Eye (tissue), 1 donor: ENCODE results near the gene PRDX2.
A peak's percentile ranks its signal among the peaks of the same experiment; 100 is the strongest.
"Not testable (repeated sequence)": the region's sequence is repeated elsewhere in the genome, so short reads cannot be mapped to it uniquely, and the experiment has no call there.

Experiments used
- DNase-seq: peaks from one replicate; pipeline ENCODE4 v3.0.0-alpha.2; 2015

Gene PRDX2

DNA sequence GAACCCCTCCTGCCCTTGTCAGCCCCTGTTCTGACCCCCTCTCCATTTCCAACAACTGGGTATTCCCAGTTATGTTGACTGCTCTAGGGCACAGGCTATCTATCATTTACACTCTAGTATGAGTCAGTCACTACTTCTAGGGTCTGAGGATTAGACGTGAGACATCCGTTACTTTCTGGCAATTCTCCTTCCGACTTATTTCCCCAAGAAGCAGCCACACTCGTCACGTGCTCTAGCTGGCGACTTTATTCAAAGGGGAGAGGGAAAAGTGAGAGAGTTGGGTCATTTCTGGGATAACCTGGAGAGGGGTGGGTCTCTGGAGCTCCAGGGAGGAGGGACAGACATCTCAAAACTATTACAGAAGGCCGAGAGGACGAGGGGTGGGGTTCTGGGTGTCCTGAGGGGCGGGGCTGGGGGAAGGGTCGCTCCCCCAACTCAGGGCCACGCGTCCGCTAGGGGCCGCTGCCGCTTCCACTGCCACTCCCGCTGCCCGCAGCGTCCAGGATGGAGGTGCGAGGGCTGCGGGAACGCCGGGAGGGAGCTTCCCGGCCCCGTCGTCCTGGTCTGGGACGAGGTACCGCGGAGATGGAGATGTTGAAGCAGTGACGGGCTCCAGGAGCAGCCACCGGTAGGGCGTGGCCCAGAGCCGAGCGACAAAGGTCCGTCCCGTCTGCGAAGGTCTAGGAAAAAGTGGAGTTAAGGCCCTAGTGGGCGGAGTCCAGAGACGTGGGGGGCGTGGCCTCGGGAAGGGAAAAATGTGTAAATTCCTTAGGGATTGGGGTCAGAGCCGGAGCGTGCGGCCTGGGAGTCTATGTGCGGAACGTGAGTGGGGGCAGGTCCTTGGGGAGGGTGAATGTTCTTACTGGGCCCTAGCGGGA lies 23.9 kb upstream of the PRDX2 start:
- peak; percentile 71 for DNase-seq

DNA sequence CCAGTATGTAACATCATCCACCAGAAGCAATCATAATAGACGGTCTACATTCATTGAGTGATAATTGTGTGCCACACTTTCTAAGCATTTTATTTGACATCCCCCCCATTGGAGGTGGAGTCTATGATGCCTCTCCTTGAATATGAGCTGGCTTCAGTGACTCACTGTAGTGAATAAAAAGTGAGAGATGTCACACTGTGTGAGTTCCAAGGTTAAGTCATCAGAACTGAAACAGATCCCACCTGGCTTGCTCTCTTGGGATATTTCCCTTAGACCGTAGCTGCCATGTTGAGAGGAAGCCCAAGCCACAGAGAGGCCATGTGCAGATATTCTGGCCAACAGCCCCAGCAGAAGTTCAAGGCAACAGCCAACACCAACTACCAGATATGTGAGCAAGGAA lies 20.2 kb upstream of the PRDX2 start:
- DNase-seq = no peak

DNA sequence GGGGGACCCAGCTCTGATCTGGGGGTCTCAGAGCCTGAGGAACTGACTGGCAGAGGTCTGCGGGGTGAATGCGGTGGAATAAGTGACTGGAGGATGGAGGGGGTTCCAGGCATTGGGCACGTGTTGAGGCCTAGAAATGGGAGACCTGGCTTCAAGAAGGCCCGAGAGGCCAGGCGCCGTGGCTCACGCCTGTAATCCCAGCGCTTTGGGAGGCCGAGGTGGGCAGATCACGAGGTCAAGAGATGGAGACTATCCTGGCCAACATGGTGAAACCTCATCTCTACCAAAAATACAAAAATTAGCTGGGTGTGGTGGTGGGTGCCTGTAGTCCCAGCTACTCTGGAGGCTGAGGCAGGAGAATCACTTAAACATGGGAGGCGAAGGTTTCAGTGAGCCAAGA lies 16.2 kb upstream of the PRDX2 start:
- not testable (repeated sequence) for DNase-seq

DNA sequence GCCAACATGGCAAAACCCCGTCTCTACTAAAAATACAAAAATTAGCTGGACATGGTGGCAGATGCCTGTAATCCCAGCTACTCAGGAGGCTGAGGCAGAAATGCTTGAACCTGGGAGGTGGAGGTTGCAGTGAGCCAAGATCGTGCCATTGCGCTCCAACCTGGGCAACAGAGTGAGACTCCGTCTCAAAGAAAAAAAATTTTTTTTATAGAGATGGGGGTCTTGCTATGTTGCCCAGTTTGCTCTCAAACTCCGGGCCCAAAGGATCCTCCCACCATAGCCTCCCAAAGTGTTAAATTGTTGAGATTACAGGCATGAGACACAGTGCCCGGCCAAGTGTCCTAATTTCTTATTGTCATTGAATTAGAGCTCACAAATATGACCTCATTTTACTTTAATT lies 15.6 kb upstream of the PRDX2 start:
- DNase-seq = not testable (repeated sequence)

DNA sequence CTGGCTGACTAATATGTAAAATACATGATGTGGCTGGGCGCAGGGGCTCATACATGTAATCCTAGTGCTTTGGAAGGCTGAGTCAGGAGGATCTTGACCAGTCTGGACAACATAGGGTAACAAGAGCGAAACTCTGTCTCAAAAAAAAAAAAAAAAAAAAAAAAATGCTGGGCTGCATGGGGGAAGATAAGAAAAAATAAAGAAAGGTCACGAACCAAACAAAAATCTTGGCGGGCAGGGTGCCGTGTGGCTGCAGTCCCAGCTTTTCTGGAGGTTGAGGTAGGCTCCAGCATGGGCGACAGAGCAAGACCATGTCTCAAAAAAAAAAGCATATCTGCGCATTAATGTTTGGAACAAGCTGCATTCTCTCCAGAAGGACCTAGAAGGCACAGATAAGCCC lies 13.5 kb upstream of the PRDX2 start:
- no peak for DNase-seq

DNA sequence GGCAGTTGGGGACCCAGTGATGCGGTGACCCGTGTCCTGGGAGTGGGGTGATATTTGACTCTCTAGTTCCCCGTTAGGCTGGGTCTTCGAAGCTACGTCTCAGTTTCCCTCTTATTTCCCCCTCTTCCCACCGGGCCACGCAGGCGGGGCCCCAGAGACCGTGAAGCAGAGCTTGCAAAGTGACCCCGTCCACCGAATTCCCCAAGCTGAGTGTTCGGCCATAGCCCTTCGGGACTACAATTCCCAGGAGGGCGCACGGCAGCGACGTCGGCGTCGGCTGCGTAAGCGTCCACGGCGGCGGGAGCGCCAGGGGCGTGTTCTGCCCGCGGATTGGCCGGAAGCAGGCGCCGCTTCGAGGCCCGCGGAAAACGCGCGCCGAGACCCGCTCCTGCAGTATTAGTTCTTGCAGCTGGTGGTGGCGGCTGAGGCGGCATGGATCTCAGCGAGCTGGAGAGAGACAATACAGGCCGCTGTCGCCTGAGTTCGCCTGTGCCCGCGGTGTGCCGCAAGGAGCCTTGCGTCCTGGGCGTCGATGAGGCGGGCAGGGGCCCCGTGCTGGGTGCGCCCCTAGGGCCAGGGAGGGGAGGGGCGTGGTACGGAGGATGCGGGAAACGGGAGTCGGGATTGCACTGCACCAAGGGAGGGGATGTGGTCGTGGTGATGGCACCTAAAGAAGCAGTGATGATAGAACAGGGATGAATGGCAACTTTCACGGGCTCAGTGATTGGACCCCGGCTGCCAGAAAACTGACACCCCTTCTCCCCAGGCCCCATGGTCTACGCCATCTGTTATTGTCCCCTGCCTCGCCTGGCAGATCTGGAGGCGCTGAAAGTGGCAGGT lies 4.9 kb upstream of the PRDX2 start, which contains the start of gene RNASEH2A:
Gene RNASEH2A, plus strand, starts transcription at position 343 of the 840 bp plus-strand sequence. Its CDS starts 90 bp downstream, at position 433.
- peak; percentile 96 for DNase-seq

DNA sequence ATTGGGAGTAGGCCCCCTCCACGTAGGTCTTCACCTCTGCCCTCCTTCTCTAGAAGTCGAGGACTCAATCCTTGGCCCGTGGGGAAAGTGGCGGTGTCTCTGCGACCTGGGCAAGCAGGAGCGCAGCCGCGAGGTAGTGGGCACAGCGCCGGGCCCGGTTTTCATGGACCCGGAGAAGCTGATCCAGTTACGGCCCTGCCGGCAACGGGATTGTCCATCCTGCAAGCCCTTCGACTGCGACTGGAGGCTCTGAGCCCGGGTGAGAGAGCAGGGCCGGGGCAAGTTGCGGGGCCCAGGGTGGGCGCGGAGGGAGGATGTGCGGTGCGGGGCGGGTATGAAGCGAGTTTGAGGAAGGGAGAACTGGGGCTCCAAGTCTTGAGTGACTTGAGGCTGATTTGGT lies 2.5 kb upstream of the PRDX2 start:
- no peak for DNase-seq

DNA sequence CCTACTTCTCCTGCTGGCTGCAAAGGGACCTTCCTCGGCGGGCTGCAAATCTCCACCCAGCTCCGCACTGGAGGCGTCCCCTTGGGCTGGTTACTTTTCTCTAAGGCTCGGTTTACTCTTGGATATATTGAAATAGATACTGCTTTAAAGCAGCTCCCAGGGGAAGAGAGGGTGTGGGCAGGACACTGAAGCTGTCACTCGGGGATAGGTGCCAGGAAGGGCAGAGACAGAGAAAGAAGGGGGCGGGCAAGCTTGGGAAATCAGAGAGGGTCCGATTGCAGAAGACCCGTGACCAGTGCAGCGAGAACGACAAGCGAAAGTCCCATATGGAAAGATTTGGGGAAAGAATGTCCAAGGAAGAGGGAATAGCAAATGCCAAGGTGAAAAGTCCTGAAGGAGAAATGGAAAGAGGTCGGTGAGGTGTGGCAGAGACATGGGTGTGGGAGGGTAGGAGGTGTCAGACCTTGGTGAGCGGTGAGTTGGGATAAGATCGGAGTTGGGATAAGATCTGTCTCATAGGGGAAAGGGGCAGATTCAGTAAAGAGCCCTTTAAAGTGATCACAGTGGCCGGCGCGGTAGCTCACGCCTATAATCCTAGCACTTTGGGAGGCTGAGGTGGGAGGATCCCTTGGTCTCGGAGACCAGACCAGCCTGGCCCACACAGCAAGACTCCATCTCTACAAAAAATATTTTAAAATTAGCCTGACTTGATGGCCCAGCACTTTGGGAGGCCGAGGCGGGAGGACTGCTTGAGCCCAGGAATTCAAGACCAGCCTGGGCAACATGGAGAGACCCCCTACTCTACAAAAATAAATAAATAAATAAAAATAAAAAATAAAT lies 887 bp upstream of the PRDX2 start:
- no peak for DNase-seq

DNA sequence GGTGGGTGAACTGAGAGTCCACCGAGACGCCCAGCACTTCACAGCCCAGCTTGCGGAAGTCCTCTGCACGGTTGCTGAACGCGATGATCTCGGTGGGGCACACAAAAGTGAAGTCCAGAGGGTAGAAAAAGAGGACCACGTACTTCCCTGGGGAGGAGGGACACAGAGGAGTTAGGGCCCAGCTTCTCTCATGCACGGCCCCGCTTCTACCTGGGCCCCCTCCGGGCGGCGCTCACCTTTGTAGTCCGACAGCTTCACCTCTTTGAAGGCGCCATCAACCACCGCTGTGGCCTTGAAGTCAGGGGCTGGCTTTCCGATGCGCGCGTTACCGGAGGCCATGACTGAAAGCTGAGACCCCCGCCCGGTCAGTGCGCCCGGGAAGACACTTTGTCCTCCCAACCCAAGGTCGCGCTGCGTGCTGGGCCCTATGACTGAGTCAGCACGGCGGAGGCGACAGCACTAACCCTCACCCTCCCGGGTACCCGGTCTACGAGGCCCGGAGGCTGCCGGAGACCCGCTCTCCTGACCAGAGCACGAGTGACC lies 606 bp downstream of the PRDX2 start:
- DNase-seq = peak; percentile 58

DNA sequence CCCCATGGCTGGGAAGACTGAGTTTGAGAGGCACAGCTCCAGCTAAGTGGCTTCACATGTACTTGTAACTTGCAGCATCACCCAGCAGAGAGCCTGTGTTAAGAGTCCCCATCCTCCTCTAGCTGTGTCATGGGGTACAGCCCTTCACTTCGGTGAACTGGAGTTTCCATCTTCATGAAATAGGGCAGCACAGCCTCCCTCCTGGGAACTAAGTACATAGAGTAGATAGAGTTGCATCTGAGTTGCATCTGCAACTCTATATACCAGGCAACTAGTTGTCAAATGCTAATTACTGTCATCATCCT lies 1.2 kb downstream of the PRDX2 start:
- no peak for DNase-seq

DNA sequence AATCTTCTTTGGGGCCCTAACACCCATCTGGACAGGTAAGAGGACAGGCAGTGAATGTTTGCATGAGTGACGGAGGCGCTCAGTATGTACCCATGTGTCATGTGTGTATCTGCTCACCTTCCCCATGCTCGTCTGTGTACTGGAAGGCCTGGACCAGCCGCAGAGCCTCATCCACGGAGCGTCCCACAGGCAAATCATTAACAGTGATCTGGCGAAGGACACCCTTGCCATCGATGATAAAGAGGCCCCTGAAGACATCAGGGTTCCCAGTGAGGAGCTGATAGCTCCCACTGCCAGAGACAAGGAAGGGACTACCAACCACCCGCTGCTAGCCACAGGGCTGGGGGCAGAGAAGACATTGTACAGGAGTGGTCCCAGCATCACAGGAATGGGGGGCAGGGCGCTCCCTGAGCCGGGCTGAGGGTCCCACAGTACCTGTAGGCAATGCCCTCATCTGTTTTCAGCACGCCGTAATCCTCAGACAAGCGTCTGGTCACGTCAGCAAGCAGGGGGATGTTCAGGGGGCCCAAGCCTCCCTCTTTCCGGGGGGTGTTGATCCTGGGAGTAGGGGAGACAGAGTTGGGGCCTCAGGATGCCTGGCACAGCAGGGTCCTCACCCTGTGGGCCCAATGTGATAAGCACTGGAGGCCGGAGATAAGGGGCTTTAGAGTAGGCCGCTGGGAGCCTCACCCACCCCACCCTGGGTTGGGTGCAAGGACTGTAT lies 1.7 kb downstream of the PRDX2 start:
- DNase-seq = no peak

DNA sequence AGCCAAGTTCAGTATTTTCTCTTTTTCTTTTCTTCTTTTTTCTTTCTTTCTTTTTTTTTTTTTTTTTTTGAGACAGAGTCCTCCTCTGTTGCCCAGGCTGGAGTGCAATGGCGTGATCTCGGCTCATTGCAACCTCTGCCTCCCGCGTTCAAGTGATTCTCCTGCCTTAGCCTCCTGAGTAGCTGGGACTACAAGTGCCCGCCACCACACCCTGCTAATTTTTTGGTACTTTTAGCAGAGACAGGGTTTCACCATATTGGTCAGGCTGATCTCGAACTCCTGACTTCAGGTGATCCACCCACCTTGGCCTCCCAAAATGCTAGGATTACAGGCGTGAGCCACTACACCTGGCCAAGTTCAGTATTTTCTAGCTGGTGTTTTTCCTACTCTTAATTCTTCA lies 4.0 kb downstream of the PRDX2 start:
- DNase-seq = not testable (repeated sequence)

DNA sequence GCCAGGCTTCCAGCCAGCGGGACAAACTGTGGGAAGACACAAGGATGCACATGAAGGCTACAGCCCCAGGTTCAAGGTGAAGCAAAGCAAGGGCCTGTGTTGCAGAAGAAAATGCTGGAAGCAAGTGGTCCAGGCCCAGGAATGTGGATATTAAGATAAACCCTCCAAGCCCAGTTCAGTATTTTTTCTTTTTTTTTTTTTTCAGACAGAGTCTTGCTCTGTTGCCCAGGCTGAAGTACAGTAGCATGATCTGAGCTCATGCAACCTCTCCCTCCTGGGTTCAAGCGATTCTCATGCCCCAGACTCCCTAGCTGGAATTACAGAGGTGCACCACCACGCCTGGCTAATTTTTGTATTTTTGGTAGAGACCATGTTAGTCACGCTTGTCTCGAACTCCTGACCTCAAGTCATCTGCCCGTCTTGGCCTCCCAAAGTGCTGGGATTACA lies 4.4 kb downstream of the PRDX2 start:
- DNase-seq = no peak

DNA sequence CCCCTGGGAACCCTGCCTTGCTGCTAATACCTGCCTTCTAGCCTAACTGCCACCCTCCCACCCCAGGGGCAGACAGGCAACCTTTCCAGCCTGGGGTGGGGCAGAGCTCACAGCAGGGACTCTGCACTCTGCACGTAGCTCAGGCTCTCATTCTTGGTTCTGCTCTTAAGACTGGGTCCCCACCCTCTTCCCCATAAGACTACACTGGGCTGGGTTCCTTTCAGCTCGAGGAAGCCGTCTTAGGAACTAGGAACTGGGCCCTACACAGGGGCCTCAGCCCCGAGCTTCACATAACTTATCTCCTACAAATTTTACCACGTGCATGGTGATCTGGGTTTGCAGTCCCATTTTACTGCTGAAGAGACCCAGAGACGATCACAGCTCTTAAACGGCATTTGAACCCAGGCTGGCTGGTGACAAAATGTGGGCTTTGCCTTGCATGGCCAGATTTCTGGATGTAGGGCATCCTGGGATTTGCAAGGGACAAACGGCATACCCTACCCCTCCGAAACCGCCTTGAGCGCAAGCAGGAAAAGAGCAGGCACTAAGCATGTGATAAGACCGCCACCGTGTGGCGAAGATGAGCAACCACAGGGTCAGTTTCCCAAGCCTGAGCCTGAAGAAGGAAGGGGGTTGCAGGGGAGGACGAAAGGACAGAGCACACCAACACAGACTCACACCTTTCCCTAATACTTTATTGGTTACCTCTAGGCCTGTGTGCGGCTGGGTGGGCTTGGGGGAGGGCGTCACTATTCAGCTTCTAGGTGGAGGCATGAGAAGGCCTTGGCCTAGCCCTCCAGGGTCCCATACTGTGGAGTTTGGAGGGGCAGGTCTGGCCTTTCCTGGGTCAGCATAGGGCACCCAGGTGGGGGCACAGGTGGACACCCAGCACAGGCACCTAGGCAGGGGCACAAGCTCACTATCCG lies 5.2 kb downstream of the PRDX2 start:
- DNase-seq = peak; percentile 96

DNA sequence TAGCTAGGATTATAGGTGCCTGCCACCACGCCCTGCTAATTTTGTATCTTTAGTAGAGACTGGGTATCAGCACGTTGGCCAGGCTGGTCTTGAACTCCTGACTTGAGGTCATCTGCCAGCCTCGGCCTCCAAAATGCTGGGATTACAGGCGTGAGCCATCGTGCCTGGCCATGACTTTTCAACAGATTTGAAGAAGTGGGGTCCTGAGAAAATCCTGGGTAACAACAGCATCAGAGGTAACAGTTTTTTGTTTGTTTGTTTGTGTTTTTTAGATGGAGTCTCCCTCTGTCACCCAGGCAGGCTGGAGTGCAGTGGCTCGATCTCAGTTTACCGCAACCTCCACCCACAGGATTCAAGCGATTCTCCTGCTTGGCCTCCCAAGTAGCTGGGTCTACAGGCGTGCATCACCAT lies 6.6 kb downstream of the PRDX2 start:
- DNase-seq = no peak

DNA sequence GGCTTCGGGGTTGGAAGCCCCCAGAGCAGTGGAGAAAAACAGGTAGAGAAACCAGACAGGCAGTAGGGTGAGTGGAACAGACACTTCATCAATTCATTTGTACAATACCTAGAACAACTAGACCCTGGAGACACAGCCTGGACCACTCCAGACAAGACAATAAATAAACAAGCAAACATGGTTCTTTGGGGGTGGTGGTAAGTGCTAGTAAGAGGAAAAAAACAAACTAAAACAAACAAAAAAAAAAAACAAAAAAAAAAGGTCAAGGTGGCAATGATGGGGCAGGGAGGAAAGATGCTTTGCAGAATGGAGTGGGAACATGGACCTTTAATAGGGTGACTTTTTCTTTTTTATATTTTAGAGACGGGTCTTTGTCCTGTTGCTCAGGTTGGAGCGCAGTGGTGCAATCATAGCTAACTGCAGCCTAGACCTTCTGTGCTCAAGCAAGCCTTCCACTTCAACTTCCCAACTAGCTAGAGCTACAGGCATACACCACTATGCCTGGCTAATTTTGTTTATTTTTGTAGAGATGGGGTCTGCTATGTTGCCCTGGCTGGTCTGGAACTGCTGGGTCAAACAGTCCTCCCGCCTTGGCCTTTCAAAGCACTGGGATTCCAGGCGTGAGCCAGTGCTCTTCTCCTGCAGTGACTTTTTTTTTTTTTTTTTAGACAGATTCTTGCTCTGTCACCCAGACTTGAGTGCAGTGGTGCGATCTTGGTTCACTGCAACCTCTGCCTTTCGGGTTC lies 7.2 kb downstream of the PRDX2 start:
- no peak for DNase-seq

DNA sequence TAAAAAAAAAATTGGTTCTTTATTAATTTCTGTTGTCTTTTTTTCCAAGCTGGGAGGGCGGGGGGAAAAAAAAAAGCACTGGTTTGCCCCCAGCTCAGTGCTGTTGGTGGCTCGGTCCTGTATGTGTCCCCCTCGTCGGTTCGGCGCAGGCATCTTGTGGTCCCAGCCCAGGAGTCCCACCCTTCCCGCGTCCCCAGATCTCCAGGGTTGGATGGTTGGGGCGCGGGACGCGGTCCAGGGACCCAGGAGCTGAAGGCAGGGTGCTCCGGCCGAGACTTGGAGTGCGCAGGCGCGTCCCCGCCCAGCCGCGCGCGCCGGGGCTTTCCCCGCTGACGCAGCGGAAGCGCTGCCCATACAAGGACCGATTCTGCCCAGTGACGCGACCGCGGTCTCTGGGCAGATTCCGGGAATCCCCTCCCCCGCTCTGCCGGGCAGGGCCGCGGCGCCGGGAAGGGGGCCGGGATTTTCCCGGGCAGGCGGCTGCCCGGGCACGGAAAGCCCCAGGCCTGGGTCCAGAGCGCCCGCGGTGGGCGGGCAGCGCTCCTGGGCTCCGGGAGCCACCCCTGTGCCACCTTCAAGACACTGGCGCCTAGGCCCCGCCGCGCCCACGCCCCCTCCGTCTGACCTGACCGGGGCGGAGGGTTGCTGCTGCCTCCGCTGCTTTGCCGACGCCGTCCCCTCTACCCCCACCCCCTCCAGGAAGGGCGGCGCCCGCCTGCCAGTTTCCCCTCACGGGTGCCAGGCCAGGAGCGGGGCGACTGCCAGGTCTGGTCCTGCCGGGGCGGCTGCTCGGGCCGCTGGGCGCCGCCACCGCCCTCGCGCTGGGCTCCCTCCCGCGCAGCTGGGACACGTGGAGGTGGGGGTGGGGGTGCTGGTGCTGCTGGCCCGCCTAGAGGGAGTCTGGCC lies 8.1 kb downstream of the PRDX2 start:
- peak; percentile 97 for DNase-seq

DNA sequence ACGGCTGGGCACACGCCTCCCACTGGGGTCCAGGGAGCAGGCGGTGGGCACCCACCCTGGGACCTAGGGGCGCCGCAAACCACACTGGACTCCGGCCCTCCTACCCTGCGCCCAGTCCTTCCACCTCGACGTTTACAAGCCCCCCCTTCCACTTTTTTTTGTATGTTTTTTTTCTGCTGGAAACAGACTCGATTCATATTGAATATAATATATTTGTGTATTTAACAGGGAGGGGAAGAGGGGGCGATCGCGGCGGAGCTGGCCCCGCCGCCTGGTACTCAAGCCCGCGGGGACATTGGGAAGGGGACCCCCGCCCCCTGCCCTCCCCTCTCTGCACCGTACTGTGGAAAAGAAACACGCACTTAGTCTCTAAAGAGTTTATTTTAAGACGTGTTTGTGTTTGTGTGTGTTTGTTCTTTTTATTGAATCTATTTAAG lies 8.7 kb downstream of the PRDX2 start:
- no peak for DNase-seq
